ENCODE measurements around the gene NUDT7.

NUDT7 gene

GRCh38 chr16:77679901-77680300, 42.4 kb upstream of the NUDT7 start:
- H3K27ac ChIP-seq, result no peak overlapping the region
- TF ChIP-seq, protein P1, sequence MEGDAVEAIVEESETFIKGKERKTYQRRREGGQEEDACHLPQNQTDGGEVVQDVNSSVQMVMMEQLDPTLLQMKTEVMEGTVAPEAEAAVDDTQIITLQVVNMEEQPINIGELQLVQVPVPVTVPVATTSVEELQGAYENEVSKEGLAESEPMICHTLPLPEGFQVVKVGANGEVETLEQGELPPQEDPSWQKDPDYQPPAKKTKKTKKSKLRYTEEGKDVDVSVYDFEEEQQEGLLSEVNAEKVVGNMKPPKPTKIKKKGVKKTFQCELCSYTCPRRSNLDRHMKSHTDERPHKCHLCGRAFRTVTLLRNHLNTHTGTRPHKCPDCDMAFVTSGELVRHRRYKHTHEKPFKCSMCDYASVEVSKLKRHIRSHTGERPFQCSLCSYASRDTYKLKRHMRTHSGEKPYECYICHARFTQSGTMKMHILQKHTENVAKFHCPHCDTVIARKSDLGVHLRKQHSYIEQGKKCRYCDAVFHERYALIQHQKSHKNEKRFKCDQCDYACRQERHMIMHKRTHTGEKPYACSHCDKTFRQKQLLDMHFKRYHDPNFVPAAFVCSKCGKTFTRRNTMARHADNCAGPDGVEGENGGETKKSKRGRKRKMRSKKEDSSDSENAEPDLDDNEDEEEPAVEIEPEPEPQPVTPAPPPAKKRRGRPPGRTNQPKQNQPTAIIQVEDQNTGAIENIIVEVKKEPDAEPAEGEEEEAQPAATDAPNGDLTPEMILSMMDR (IDR thresholded peaks at IDR 0.05), result no peak

GRCh38 chr16:77680496-77680895, 41.8 kb upstream of the NUDT7 start:
- Histone ChIP-seq H3K4me1 (ENCODE audit: control insufficient read depth in 1 of 2, insufficient read depth in 1 of 2, low read depth in 1 of 2, low read length in 1 of 2) (no peaks in the 10 kb centered on the region), H3K4me3 (ENCODE audit: low read depth in 1 of 2, low read length in 1 of 2) (no peak overlapping the region), H3K27ac (no peak overlapping the region), H3K36me3 (no peaks in the 10 kb centered on the region), H3K9me3 (no peaks in the 10 kb centered on the region), H3K27me3 (no peaks in the 10 kb centered on the region)
- TF ChIP-seq, protein P1 (IDR thresholded peaks at IDR 0.05), result no peak

More at GRCh38 chr16:77679901-77680300, 42.4 kb upstream of the NUDT7 start:
- peaks cover 6% of the 10 kb centered on the region for H3K27me3 ChIP-seq
- no peaks in the 10 kb centered on the region for H3K9me3 ChIP-seq
- no peak overlapping the region for H3K4me3 ChIP-seq (ENCODE audit: low read depth in 1 of 2, low read length in 1 of 2)
- H3K4me1 ChIP-seq (ENCODE audit: control insufficient read depth in 1 of 2, insufficient read depth in 1 of 2, low read depth in 1 of 2, low read length in 1 of 2), result no peaks in the 10 kb centered on the region
- no peaks in the 10 kb centered on the region for H3K36me3 ChIP-seq

- Histone ChIP-seq H3K36me3 (no peaks in the 10 kb centered on the region), H3K27ac (no peak overlapping the region), H3K27me3 (no peaks in the 10 kb centered on the region), H3K4me1 (ENCODE audit: control insufficient read depth in 1 of 2, insufficient read depth in 1 of 2, low read depth in 1 of 2, low read length in 1 of 2) (no peaks in the 10 kb centered on the region), H3K9me3 (no peaks in the 10 kb centered on the region), H3K4me3 (ENCODE audit: low read depth in 1 of 2, low read length in 1 of 2) (no peak overlapping the region)
- TF ChIP-seq, protein P1 (IDR thresholded peaks at IDR 0.05), result no peak
Measured at GRCh38 chr16:77682586-77682985, 39.7 kb upstream of the NUDT7 start.

DNA sequence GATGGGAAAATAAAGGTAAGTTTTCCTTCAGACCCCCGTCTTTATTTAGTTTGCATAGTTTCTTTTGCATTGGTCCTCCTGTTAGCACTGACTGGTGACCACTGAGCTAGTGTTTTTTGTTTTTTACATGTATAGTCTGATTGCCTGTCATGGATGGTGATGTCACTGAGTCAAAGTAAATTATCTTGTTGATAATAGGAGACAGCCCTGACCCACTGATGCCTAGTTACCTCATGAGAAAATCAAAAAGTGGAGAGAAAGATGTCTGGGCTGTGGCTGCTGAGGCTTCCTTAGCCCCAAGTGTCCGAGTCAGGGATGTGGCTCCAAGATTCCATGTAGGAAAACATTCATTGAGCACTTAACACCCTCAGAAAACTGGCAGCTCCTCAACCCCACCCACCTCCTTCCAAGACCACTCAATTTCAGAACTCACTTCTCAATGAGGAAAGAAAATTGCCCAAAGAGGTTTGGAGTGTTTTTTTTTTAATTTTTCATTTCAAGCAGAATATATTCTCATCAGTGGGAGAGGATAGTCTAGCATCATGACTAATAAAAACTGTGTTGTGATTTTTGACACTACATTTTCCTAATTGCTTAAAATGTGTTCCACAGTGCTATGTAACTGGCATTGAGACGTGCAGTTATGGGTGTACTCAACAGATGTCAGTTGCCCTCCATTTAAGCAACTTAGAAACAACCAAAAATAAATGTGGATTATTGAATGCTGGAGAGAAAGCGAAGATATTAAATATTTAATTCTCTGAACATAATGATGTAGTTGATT, 38.7 kb upstream of the NUDT7 start:
- TF ChIP-seq, protein P1 (IDR thresholded peaks at IDR 0.05), result no peak
- Histone ChIP-seq H3K27ac (no peak overlapping the region), H3K4me1 (ENCODE audit: control insufficient read depth in 1 of 2, insufficient read depth in 1 of 2, low read depth in 1 of 2, low read length in 1 of 2) (no peaks in the 10 kb centered on the region), H3K36me3 (no peaks in the 10 kb centered on the region), H3K4me3 (ENCODE audit: low read depth in 1 of 2, low read length in 1 of 2) (no peak overlapping the region), H3K27me3 (no peaks in the 10 kb centered on the region), H3K9me3 (no peaks in the 10 kb centered on the region)

GRCh38 chr16:77684181-77684526, 38.2 kb upstream of the NUDT7 start:
- Histone ChIP-seq H3K36me3 (no peaks in the 10 kb centered on the region), H3K27me3 (no peaks in the 10 kb centered on the region), H3K27ac (no peak overlapping the region), H3K9me3 (no peaks in the 10 kb centered on the region), H3K4me1 (ENCODE audit: control insufficient read depth in 1 of 2, insufficient read depth in 1 of 2, low read depth in 1 of 2, low read length in 1 of 2) (no peaks in the 10 kb centered on the region), H3K4me3 (ENCODE audit: low read depth in 1 of 2, low read length in 1 of 2) (no peak overlapping the region)
- TF ChIP-seq, protein P1 (IDR thresholded peaks at IDR 0.05), result no peak
